Activated CD4-positive, alpha-beta T cell treated with anti-CD3 and anti-CD28 coated beads for 4 hours (primary cell): Measurements from ENCODE around the gene KCNK2.

Source experiments
- DNase-seq, 2 donors: peaks; one replicate each; pipeline ENCODE4 v3.0.0-alpha.2; 2020

The KCNK2 gene, protein sequence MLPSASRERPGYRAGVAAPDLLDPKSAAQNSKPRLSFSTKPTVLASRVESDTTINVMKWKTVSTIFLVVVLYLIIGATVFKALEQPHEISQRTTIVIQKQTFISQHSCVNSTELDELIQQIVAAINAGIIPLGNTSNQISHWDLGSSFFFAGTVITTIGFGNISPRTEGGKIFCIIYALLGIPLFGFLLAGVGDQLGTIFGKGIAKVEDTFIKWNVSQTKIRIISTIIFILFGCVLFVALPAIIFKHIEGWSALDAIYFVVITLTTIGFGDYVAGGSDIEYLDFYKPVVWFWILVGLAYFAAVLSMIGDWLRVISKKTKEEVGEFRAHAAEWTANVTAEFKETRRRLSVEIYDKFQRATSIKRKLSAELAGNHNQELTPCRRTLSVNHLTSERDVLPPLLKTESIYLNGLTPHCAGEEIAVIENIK

DNA sequence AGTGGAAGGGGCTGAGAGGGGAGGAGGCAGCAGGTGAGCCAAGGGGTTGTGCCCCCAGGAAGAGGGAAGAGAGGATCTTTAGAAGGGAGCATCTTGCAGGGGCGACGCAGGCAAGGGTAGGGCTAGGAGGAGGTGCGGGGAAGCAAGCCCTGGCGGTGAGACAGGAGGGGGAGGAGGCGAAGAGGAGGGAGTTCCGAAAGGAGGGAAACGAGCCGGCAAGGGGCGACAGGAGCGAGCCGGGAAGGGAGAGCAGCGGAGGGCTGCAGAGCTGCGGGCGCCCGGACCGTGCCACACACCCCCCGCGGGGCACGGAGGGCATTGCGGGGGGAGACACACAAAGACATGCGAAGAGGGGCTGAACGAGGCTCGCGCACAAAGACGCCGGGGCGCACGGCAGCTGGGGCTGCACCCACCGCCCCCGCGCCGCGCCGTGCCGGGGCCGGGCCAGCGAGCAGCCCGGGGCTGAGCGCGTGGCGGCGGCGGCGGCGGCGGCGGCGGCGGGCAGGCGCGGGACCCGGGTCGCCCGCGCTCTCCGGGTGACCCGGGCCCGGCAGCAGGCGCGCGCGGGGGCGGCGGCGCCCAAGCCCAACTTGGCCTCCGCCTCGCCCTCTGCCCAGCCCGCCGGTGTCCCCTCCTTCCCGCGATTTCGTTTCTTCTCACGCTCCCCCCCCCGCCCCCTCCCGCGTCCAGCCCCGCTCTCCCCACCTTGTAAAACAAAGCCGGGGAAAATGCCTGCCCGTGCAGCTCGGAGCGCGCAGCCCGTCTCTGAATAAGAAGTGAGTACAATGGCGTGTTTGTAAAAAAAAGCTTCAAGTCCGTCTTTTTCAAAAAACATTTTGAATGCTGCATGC lies at the start of gene KCNK2:
KCNK2 (plus strand) TSS at position 206 of the 851 bp plus-strand sequence. CDS start 649 bp downstream, outside the sequence.
- DNase-seq = no peak

DNA sequence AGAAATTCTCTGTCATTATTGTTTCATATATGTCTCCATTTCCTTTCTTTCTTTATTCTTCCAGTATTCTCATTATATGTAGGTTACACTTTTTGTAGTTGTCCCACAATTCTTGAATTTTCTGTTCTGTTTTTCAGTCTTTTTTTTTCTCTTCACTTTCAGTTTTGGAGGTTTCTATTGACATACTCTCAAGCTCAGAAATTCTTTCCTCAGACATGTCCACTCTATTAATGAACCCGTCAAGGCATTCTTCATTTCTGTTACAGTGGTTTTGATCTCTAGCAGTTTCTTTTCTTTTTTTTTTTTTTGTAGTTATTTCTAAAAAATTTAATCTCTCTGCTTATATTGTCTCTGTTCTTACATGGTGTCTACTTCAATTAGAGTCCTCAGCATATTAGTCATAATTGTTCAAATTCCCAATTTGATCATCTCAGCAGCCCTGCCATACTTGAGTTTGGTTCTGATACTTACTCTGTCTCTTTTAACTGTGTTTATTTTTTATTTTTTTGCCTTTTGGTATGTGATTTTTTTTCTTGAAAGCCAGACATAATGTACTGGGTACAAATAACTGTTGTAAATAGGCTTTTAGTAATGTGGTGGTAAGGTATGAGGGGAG lies 49.5 kb upstream of the KCNK2 start:
- no peak for DNase-seq

DNA sequence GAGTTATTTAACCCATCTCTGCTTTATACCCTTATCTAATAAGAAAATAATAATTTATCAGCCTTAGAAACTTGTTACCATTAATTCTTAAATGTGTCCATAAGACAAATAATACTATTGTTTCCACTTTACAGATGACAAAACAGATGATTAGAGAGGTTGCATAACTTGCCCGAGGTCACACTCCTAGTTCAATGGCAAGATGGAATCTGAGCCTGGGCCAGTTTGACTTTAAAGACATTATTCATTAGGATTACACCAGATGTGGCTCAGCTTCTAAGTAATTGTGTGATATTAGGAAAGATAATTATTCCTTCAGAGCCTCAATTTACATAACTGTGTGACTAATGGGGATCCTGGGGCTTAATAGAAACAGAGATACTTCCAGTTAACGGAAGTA lies 42.3 kb upstream of the KCNK2 start:
- no peak for DNase-seq

DNA sequence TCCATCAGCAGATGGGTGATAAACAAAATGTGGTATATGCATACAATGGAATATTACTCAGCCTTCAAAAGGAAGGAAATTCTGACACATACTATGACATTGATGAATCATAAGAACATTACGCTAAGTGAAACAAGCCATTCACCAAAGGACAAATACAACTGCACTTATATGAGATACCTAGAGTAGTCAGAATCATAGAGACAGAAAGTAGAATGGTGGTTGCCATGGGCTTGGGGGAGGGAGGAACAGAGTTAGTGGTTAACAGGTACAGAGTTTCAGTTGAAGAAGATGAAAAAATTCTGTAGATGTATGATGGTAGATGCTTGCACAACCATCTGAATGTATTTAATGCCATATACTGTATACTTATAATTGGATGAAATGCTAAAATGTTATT lies 39.1 kb upstream of the KCNK2 start:
- no peak for DNase-seq

- no peak for DNase-seq
Measured at GRCh38 chr1:215044151-215044550, 38.4 kb upstream of the KCNK2 start.

GRCh38 chr1:215045698-215046308 lies 36.7 kb upstream of the KCNK2 start:
- DNase-seq = no peak

GRCh38 chr1:215052256-215053015 lies 30.1 kb upstream of the KCNK2 start:
- no peak for DNase-seq

- no peak for DNase-seq
Measured at GRCh38 chr1:215054266-215054665, 28.3 kb upstream of the KCNK2 start.

DNA sequence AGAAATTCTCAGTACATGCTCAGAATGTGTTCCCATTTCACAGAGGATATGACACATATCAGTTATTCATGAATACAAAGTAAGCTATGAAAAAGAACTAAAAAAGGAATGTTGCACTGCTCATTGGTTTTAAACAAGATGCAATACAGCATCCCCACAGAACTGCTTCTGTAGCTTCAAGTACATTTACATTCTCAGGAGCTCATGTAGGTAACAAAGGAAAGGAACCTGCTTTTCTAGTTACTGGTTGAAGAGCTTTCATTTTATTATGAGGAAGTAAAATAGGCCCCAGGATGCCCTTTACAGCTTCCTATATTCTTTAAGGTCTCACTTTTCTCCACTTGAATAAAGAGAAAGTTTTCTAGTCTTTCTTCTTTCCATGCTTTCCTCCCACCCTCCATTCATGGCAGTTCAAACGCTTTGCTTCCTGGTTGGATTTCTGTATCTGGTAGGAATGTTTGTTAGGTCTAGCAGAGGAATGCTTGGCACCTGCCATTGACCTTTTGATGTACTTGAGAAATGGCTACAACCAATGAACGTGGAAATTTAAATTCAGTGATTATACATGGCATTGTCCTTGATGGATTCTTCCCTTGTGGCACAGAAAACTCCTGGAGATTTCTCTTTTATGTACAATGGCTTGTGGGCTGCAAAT lies 27.1 kb upstream of the KCNK2 start:
- no peak for DNase-seq

GRCh38 chr1:215056584-215056983 lies 26.0 kb upstream of the KCNK2 start:
- DNase-seq = no peak

- no peak for DNase-seq
Measured at GRCh38 chr1:215059947-215060346, 22.6 kb upstream of the KCNK2 start.

DNA sequence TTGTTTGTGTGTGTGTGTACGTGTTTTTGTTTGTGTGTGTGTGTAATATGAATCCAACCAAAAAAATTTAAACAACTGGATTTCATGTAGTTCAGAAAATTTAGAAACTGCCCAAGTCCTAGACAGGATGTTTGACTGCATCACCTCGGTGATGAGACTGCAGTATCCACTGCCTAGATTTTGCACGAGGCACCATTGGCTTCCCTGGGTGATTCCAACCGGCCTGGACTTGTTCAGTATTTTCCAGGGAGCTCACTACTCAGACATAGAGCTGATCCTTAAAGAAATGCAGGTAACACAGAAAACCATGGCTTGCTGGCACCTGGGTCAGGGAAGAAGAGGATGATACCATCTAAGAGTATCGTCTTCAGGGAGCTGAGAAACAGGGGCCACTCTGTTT lies 18.2 kb upstream of the KCNK2 start:
- no peak for DNase-seq

DNA sequence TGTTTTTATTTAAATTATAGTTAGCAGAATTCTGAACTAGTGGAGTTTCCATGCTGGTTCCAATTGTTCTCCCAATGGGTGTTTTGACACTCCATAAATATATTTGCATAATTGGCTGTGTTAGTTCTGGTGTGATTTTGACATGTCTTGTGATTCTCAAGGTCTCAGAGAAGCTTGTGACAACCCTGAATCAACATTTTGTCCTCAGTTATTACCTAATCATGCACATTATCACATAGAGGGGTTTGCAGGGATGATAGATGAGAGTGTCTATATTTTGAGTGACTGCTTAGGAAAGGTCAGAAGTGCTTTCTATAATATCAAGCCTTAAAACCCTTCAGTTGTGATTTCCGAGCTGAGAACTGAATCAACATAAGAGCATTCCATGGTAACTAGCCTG lies 11.5 kb upstream of the KCNK2 start:
- DNase-seq = no peak

- no peak for DNase-seq
Measured at GRCh38 chr1:215076322-215076721, 6.2 kb upstream of the KCNK2 start.

- DNase-seq = no peak
Measured at GRCh38 chr1:215079456-215079855, 3.1 kb upstream of the KCNK2 start.

GRCh38 chr1:215081661-215082531 lies 641 bp upstream of the KCNK2 start:
- no peak for DNase-seq

DNA sequence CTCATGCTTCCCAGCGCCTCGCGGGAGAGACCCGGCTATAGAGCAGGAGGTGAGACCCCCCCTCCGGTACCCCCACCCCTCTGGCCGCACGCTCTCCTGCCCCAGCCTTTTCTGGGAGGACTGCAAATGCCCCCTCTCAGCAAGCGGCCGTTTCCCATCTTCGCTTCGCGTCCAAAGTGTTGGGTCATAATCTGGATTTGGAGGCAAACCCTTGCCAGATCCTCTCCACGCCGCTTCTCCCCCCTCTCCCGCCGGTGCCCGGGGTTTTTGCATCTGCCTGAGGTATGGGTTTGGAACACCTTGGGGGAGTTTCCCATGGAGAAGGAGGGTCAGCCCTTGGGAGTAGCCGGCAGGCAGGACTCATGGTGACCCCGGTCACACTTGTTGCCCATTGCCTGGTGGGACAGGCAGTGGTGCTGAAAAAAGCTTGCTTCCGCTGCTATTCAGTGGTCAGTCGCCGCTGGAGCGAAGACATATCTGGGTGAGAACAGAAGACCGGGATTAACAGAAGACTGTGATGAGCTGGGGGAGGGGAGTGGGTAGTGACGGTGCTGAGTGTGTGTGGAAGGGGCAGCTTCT lies 935 bp downstream of the KCNK2 start:
- DNase-seq = no peak

DNA sequence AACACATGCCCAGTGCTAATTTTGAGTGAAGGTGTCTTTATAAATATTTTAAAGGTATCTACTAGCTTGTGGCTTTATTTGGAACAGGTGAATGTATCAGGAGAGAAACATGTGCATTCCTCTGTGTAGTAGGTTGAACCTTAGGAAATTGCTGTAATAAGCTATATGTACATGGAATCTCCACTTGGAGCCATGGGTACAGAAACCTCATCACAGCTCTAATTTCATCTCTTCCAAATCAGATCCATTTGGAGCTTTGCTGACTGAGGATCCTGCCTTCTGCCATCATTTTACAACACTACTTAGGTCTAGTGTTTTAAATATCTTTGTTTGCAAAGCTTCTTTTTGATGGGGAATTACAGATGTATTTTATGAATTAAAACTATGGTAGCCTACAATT lies 2.1 kb downstream of the KCNK2 start:
- DNase-seq = no peak

GRCh38 chr1:215087603-215088002 lies 5.1 kb downstream of the KCNK2 start:
- no peak for DNase-seq

DNA sequence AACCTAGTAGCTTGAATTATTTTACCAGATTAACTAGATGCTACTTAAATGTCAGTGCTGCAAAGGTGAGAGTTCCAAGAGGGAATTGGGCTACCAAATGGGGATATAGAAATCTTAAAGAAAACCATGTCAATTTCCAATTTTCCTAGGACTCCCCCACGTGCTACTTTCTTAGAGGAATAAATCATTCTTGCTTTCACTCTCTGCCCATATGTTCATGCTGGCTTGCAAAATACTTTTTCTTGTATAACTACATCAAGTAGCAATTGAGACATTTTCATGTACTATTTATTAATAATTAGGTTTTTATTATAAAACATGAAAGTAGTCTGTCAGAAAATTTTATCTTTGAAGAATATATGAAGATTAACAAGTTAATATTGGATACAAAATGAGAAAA lies 11.8 kb downstream of the KCNK2 start:
- no peak for DNase-seq
